ENCODE data around the gene EXPH5.

The EXPH5 gene

DNA sequence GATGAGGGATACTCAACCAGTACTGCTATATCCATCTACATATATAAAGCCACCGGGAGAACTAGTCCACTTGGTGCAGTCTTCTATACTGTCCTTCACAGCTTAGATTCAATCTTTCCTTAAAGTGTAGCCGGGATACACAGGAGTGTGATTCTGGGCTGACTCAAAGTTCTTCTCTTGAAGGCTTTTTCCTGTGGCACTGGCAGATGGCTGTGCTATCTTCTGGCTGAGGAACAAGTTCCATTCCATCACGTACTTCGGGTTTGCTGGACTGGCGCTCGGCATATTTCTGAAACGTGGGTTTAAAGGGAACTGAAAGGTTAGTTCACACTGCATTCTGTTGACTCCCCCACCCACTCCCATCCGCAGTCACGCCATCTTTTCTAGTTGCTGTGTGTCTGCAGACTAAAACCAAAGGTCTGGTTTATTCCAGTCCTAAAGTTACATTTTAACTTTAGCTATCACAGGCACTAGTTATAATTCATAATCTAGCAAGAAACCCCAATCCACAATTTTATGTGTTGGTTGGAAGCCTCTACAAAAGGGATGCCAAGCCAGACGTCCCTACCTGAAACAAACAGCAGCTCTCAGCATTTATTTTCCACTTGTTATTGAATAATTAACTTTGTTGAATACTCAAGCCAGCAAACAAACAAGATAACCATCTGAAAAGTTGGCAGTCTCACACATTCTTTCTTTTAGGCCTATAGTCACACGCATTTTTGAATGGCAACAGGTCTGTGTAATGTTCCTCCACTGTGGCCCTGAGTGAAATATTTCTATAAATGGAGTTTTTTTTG lies 118.7 kb downstream of the EXPH5 start:
- H3K27ac ChIP-seq (ENCODE audit: low read length), result no peak overlapping the region
- no peaks in the 10 kb centered on the region for H3K9me2 ChIP-seq (replicated peaks; ENCODE audit: insufficient read depth, low read length)
- TF ChIP-seq EZH2phosphoT487 (IDR thresholded peaks at IDR 0.05; ENCODE audit: low read length), result no peak
- TF ChIP-seq EZH2 (optimal IDR thresholded peaks at IDR 0.05; ENCODE audit: low read depth, low read length), result no peak
- TF ChIP-seq CTCF (IDR thresholded peaks at IDR 0.05; ENCODE audit: low read length), result no peak
- H3K4me1 ChIP-seq (ENCODE audit: low read length), result no peaks in the 10 kb centered on the region
- no peak overlapping the region for H3K4me3 ChIP-seq (ENCODE audit: low read length)
- no peak overlapping the region for H3K9ac ChIP-seq (ENCODE audit: low read length)
- no peaks in the 10 kb centered on the region for H3K9me3 ChIP-seq (replicated peaks; ENCODE audit: insufficient read depth, low read length)
- no peak for DNase-seq
- H3K79me2 ChIP-seq (ENCODE audit: low read length), result no peaks in the 10 kb centered on the region
- H4K20me1 ChIP-seq (ENCODE audit: insufficient read depth, low read length), result no peaks in the 10 kb centered on the region
- H3K4me2 ChIP-seq (ENCODE audit: low read depth, low read length), result no peak overlapping the region
- H3K27me3 ChIP-seq (replicated peaks; ENCODE audit: insufficient read depth, low read length), result no peaks in the 10 kb centered on the region
- no peak overlapping the region for H2AFZ ChIP-seq (ENCODE audit: low read length)
- H3K36me3 ChIP-seq (replicated peaks; ENCODE audit: insufficient read depth, low read length), result no peaks in the 10 kb centered on the region
- no peaks in the 10 kb centered on the region for H3F3A ChIP-seq (ENCODE audit: insufficient read depth, low read length)

DNA sequence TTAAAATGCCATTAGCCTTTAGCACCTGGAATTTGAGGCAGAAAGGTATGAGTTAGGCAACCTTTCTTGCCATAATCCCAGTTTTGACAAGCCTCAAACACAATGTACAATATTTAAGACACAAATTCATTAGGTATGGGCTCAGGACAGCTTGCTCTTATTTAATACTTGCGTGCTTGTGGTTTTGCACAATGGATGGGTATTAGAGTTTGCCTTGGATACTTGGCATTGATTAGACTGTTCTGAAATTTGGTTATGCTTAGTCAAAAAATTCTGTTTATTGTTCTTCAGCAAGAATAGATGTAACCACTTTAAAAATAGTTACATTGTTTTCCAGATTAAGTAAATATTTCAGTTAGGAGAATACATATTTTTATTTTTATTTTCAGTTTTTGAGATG lies 120.9 kb downstream of the EXPH5 start:
- Histone ChIP-seq H3K79me2 (ENCODE audit: low read length) (no peaks in the 10 kb centered on the region), H4K20me1 (ENCODE audit: insufficient read depth, low read length) (no peaks in the 10 kb centered on the region), H3K4me3 (ENCODE audit: low read length) (no peak overlapping the region), H3K27me3 (replicated peaks; ENCODE audit: insufficient read depth, low read length) (no peaks in the 10 kb centered on the region), H3F3A (ENCODE audit: insufficient read depth, low read length) (no peaks in the 10 kb centered on the region), H3K4me1 (ENCODE audit: low read length) (peaks cover 3% of the 10 kb centered on the region), H3K9ac (ENCODE audit: low read length) (no peak overlapping the region), H3K27ac (ENCODE audit: low read length) (no peak overlapping the region), H2AFZ (ENCODE audit: low read length) (no peak overlapping the region), H3K9me2 (replicated peaks; ENCODE audit: insufficient read depth, low read length) (no peaks in the 10 kb centered on the region), H3K36me3 (replicated peaks; ENCODE audit: insufficient read depth, low read length) (no peaks in the 10 kb centered on the region), H3K4me2 (ENCODE audit: low read depth, low read length) (no peak overlapping the region), H3K9me3 (replicated peaks; ENCODE audit: insufficient read depth, low read length) (no peaks in the 10 kb centered on the region)
- TF ChIP-seq EZH2 (optimal IDR thresholded peaks at IDR 0.05; ENCODE audit: low read depth, low read length), result no peak
- no peak for TF ChIP-seq EZH2phosphoT487 (IDR thresholded peaks at IDR 0.05; ENCODE audit: low read length)
- no peak for TF ChIP-seq CTCF (IDR thresholded peaks at IDR 0.05; ENCODE audit: low read length)
- DNase-seq, result no peak

- H3K36me3 ChIP-seq (replicated peaks; ENCODE audit: insufficient read depth, low read length), result no peaks in the 10 kb centered on the region
- H3K4me3 ChIP-seq (ENCODE audit: low read length), result no peak overlapping the region
- peak overlapping the region; percentile 83; the same call in 1 of the 2 replicates for H2AFZ ChIP-seq (ENCODE audit: low read length)
- no peaks in the 10 kb centered on the region for H3K27me3 ChIP-seq (replicated peaks; ENCODE audit: insufficient read depth, low read length)
- H3K4me2 ChIP-seq (ENCODE audit: low read depth, low read length), result peak overlapping the region; percentile 56; the same call in 1 of the 2 replicates
- no peak for TF ChIP-seq EZH2 (optimal IDR thresholded peaks at IDR 0.05; ENCODE audit: low read depth, low read length)
- no peak for TF ChIP-seq CTCF (IDR thresholded peaks at IDR 0.05; ENCODE audit: low read length)
- TF ChIP-seq EZH2phosphoT487 (IDR thresholded peaks at IDR 0.05; ENCODE audit: low read length), result no peak
- DNase-seq, result no peak
- H4K20me1 ChIP-seq (ENCODE audit: insufficient read depth, low read length), result no peaks in the 10 kb centered on the region
- peaks cover 12% of the 10 kb centered on the region for H3F3A ChIP-seq (ENCODE audit: insufficient read depth, low read length)
- H3K9me3 ChIP-seq (replicated peaks; ENCODE audit: insufficient read depth, low read length), result no peaks in the 10 kb centered on the region
- H3K79me2 ChIP-seq (ENCODE audit: low read length), result no peaks in the 10 kb centered on the region
- H3K27ac ChIP-seq (ENCODE audit: low read length), result peak overlapping the region; percentile 95; the same call in 1 of the 2 replicates
- no peak overlapping the region for H3K9ac ChIP-seq (ENCODE audit: low read length)
- H3K4me1 ChIP-seq (ENCODE audit: low read length), result peaks cover 10% of the 10 kb centered on the region
- H3K9me2 ChIP-seq (replicated peaks; ENCODE audit: insufficient read depth, low read length), result no peaks in the 10 kb centered on the region
Measured at GRCh38 chr11:108468478-108468864, 125.1 kb downstream of the EXPH5 start.
